ENCODE data around the gene CMSS1.

- TF ChIP-seq CTCF (conservative IDR thresholded peaks at IDR 0.05) (no peak), ZFX (IDR thresholded peaks at IDR 0.05) (no peak)
Measured at GRCh38 chr3:100033903-100034471, 216.3 kb downstream of the CMSS1 start.

Data from C4-2B (cell line).